ENCODE data around the gene NAA35.
"Not testable (repeated sequence)": the region's sequence is repeated elsewhere in the genome, so short reads cannot be mapped to it uniquely, and the experiment has no call there.

Gene NAA35

DNA sequence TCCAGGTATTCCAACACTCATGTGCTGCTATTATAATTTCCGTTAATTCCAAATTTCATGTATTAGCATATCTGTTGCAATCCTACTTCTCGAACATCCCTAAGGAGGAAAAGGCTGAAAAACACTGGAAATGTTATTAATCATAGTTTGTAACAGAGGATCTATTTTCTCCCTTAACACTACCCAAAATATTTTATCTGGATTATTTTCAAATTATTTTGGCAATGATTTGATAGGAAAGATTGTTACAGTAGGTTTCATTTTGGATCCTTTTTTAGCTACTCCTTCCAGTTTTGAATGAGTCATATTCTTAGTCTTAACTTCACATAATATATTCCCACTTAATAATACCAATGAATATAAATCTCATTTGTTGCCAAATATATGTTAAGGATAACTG lies 13.9 kb upstream of the NAA35 start:
- TF ChIP-seq, protein P1, sequence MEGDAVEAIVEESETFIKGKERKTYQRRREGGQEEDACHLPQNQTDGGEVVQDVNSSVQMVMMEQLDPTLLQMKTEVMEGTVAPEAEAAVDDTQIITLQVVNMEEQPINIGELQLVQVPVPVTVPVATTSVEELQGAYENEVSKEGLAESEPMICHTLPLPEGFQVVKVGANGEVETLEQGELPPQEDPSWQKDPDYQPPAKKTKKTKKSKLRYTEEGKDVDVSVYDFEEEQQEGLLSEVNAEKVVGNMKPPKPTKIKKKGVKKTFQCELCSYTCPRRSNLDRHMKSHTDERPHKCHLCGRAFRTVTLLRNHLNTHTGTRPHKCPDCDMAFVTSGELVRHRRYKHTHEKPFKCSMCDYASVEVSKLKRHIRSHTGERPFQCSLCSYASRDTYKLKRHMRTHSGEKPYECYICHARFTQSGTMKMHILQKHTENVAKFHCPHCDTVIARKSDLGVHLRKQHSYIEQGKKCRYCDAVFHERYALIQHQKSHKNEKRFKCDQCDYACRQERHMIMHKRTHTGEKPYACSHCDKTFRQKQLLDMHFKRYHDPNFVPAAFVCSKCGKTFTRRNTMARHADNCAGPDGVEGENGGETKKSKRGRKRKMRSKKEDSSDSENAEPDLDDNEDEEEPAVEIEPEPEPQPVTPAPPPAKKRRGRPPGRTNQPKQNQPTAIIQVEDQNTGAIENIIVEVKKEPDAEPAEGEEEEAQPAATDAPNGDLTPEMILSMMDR (IDR thresholded peaks at IDR 0.05; ENCODE audit: low read depth, low read length) = no peak
- no peak for DNase-seq (ENCODE audit: low read depth in 2 of 2)
- no peak overlapping the region for H3K4me3 ChIP-seq (replicated peaks in 1 of 2; ENCODE audit: low read depth in 2 of 2, low read length in 2 of 2)

DNA sequence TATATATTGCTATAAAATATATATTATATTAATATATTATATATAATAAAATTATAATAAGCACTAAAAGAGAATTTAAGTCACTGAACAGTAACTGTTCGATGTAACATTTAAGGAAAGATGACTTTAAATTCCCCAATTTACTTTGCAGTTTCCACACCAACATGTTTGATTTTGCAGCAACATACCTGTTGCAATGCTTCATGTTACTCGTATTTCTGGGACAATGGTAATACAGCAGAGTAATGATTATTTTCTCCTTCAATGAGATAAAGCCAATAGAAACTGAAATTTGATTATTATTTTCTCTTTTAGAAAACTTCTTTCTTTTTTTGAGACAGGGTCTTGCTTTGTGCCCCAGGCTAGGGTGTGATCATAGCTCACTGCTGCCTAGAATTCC lies 9.5 kb upstream of the NAA35 start:
- TF ChIP-seq, protein P1 (IDR thresholded peaks at IDR 0.05; ENCODE audit: low read depth, low read length) = no peak
- no peak for DNase-seq (ENCODE audit: low read depth in 2 of 2)
- no peak overlapping the region for H3K4me3 ChIP-seq (replicated peaks in 1 of 2; ENCODE audit: low read depth in 2 of 2, low read length in 2 of 2)

DNA sequence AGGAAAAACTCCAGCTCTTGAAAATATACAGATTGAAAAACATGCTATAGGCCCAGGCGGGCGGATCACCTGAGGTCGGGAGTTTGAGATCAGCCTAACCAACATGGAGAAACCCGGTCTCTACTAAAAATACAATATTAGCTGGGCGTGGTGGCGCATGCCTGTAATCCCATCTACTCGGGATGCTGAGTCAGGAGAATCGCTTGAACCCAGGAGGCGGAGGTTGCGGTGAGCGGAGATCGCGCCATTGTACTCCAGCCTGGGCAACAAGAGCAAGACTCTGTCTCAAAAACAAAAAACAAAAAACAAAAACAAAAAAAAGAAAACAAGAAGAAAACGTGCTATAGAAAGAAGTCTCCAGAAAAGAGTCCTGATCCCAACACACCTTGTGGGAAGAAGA lies 5.0 kb upstream of the NAA35 start:
- not testable (repeated sequence) for H3K4me3 ChIP-seq (replicated peaks in 1 of 2; ENCODE audit: low read depth in 2 of 2, low read length in 2 of 2); DNase-seq (ENCODE audit: low read depth in 2 of 2)

DNA sequence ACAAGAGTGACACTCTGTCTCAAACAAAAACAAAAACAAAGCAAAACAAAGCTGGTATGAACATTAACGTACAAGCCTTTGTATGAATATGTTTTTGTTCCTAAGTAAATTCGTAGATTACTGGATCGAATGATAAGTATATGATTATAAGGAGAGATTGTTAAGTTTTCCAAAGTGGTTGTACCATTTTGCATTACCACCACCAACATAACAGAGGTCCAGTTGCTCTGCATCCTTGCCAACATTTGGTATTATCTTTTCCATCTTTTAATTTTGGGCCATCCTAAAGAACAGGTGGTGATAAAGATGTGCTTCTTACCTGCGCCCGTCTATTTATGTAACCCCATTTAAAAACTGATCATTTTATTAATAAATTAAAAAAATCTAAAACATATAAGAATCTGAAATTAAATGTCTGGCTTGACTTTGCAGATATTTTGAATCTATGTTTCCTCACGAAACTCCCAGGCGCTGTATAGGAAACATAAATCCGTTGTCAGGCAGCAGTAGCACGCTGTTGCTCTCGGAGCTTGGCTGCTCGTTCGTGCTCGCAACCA lies 593 bp upstream of the NAA35 start:
- TF ChIP-seq, protein P1 (IDR thresholded peaks at IDR 0.05; ENCODE audit: low read depth, low read length) = no peak
- DNase-seq (ENCODE audit: low read depth in 2 of 2) = peak in 1 of 2 donors; percentile 5
- peak overlapping the region; percentile 46 to 55 for H3K4me3 ChIP-seq (replicated peaks in 1 of 2; ENCODE audit: low read depth in 2 of 2, low read length in 2 of 2)

DNA sequence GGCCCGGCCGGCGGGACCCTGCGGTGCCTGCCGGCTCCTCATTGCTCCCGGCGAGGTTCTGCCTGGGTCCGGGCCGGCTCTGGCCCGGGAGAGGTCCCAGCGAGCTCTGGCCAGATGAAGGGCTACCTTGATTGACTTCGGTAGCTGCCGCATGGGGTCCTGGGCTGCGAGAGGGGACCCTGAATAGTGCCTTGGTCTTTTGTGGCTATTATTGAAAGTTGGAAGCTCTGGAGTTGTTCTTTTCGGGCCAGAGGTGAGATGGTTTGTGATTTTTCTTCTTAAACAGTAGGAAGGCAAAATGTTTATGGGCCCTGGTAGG lies 635 bp downstream of the NAA35 start:
- TF ChIP-seq, protein P1 (IDR thresholded peaks at IDR 0.05; ENCODE audit: low read depth, low read length) = no peak
- DNase-seq (ENCODE audit: low read depth in 2 of 2) = peak in 1 of 2 donors; percentile 16
- peak overlapping the region; percentile 84 to 96 for H3K4me3 ChIP-seq (replicated peaks in 1 of 2; ENCODE audit: low read depth in 2 of 2, low read length in 2 of 2)

DNA sequence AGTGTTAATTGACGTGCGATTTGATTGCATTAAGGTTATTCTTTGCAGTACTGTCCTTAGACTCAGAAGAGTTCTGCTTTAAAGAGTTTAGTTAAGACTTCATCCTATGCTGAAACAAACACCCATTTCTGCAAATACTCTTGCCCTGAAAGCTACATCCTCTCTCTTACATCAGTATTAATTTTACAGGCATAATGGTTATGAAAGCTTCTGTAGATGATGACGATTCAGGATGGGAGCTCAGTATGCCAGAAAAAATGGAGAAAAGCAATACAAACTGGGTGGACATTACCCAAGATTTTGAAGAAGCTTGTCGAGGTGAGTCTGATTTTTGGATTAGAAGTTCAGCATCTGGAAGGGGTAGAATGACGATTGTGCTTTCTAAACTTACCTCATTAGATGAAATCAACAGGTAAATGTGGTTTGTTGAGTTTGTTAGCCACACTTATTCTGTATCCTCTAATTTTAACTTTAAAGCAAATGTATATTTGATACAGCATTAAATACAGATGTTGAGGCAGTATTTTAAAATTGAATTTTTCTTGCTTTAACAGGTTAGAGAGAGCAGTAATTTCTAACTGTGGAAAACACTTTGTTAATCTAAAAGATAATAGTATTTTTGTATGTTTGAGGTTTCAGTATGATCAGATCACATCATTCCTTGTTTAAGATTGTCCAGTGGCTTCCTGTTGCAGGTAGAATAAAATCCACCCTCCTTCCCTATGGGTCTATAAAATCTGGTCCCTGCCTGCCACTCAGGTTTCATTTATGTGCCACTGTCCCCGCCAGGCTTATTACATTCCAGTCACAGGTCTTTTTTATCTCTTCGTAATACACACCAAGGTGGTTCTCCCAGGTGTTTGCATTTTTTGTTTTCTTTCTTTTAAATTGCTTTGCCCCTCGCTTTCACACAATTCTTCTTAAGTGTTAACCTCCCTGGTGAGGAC lies 1.3 kb downstream of the NAA35 start:
- TF ChIP-seq, protein P1 (IDR thresholded peaks at IDR 0.05; ENCODE audit: low read depth, low read length) = no peak
- peak; percentile 12 to 25 for DNase-seq (ENCODE audit: low read depth in 2 of 2)

DNA sequence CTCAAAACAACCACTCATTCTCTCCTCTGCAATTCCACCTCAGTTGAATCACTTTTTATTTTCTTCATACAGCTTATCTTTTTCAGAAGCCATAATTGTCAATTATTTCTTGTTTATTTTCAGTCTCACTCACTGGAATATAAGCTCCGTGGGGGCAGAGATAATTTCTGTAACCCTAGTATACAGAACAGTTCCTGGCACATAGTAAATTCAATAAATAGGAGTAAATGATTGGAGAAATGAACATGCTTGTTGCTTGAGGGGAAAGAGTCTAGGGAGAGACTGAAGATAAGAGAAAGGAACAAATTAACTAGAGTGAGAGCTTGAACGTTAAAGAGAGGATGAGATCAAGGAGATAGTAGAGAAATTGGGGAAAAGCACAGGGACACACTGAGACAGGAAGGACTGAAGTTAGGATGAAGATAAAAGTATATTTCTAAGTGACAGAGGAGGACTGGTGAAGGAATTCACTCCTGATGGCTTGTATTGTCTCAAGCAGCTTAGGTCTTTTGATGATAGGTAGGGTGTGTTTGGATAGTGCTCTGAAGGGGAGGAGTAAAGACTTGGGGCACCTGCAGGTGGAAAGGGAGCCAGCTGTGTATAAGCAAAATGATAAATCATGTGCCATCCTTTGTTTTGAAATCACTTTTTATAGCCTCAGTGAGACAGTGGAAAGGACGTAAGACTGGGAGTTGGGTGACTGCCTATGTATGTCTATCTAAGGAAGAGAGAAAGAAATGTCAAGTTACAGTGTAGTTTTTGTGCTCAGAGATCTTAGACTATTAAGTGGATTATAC lies 2.2 kb downstream of the NAA35 start:
- H3K4me3 ChIP-seq (replicated peaks in 1 of 2; ENCODE audit: low read depth in 2 of 2, low read length in 2 of 2) = no peak overlapping the region

More for the DNA sequence above, 1.3 kb downstream of the NAA35 start:
- peak overlapping the region; percentile 84 to 96 for H3K4me3 ChIP-seq (replicated peaks in 1 of 2; ENCODE audit: low read depth in 2 of 2, low read length in 2 of 2)

More for the DNA sequence above, 2.2 kb downstream of the NAA35 start:
- TF ChIP-seq, protein P1 (IDR thresholded peaks at IDR 0.05; ENCODE audit: low read depth, low read length) = no peak
- DNase-seq (ENCODE audit: low read depth in 2 of 2) = no peak

Data from cardiac fibroblast (primary cell).